Cardiac septum (tissue), 1 donor: Measurements from ENCODE around the gene CFAP100. TPM values are rescaled to one million over a fixed set of nuclear protein-coding genes. Genes with fewer than 3 reads are reported as not detected.

Experiments
- DNase-seq: peaks from one replicate; pipeline ENCODE4 v3.0.0-alpha.2; 2020; ENCODE audit warnings: low spot score
- intact Hi-C: fragments of 100-400 bp; cut with DNase I; formaldehyde crosslinking; loops from one replicate; pipeline ENCODE4 v1.14.0; 2022
- long read RNA-seq: library from polyadenylated mRNA; unstranded; transcript quantifications from one replicate; pipeline ENCODE4 v2.0.0, GENCODE V29; 2021
- total RNA-seq: library from RNA; stranded (reverse); fragmentation: NEBNext Ultra II Directional; extraction: Animal tissue kit (Norgen Biotek cat#: 25700); gene quantifications from one replicate; pipeline ENCODE4 v1.2.1, GENCODE V29; 2021
- donor health status: DM: no; HTN: no; CAD: no.

Gene CFAP100
- not detected for total RNA-seq
- long read RNA-seq, partial matches to known transcripts: 0 of 4 reads
- long read RNA-seq, other reads (novel, unspliced or antisense): 4 of 4 reads

DNA sequence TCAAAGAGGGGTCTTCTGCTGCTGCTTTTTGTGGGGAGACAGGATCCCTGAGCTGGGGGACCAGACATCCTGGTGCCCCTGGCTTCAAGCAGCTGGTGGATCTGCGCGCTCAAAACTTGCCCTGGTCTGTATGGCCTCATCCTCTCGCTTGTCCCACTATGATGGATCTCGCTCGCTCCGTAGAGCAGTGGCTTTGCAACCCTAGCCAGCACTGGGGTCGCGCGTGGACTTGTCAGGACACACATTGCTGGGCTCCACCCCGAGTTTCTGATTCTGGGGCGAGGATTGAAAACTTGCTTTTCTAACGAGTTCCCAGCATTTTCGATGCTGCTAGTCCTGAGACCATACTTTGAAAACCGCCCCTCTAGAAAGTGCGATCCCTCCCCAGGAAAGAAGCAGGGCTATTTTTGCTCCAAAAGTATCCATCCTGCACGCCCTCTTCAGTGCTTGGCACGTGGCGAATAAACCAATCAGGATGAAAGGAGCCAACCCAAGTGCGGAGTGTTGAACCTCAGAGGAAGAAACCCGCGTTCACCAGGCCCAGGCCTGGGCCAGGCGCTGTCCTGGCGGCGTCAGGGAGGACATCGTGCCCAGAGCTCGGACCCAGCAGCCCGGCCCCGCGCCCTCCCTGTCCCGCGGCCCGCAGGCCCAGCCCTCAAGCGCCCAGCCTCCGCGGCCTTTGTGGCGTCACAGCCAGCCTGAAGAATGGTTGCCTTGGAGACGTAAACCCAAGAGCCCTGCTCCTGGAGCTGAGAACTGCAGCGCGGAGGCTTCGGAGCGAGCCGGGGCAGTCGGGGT lies at the start of gene CFAP100:
Gene CFAP100 (plus strand): TSS at position 731 of the 798 bp plus-strand sequence. CDS start 1,092 bp downstream, outside the sequence.
- DNase-seq: no peak
- intact Hi-C loops: no loop called here

DNA sequence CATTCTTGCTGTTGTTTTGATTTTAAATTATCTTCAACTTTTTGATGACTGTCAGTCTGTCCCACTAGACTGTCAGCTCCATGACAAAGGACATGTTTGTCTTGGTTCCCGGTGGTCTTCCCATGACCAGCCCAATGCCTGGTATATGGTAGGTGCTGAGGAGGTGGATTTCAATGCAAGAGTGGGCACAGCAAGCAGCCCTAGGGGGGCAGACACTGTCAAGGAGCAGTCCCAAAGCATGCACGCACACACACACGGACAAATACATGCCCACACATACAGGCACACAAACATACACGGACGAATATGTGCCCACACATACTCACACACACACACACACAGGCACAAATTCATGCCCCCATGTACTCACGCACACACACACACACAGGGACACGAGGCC lies 49.5 kb upstream of the CFAP100 start:
- intact Hi-C loops: no loop called here
- DNase-seq: peak; percentile 46

DNA sequence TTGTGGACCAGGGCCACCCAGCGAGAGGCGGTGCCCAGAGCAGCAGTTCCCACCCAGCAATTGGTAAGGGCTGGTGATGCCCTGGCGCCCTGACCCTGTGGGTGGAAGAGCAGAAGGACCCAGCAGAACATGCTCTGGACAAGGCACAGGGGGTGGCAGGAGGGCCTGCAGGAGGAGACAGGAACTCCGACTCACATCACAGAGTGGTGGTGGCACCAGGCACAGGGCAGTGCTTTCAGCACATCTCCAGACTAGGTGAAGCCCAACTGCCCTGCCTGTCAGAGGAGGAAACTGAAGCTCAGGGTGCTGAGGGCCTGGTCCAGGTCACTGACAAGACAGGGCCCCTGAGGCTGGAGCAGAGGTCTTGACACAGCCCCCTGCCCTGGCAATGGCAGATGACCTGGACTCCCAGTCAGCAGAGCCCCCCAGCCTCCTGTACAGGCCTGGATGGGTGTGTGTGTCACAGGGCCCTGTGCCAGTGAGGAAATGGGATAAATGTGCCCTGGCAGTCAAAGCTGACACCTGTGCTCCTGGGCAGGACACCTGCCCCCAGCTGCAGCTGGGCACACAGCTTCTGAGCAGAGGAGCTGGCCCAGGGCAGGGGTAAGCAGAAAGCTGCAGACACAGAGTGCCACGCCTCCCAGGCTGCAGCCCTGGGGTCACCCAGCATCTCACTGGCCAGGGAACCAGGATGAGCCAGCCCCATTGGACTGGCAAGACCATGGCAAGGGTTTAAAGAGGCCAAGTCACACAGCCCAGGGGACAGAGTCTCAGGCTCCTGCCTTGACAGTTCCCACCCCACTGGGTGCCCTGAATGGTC lies 48.9 kb upstream of the CFAP100 start:
- DNase-seq: no peak
- intact Hi-C loops: no loop called here

DNA sequence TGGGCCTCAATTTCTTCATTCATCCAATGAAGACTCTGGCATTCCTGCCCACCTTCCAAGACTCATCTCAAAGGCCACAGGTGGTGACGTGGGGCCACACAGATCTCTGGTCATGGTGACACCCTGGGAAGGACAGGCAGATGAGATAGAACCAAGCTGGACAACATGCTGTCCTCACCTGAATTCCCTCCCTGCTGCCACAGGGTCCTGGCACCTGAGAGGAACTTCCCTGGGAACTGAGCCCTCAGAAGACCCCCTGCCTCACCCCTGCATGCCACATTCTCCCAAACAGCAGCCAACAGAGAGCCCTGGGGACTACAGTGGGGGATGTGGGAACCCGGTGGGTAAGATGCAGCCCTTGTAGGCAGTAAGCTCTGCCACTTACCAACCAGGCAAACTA lies 48.2 kb upstream of the CFAP100 start:
- DNase-seq: peak; percentile 43
- intact Hi-C loops: no loop called here

DNA sequence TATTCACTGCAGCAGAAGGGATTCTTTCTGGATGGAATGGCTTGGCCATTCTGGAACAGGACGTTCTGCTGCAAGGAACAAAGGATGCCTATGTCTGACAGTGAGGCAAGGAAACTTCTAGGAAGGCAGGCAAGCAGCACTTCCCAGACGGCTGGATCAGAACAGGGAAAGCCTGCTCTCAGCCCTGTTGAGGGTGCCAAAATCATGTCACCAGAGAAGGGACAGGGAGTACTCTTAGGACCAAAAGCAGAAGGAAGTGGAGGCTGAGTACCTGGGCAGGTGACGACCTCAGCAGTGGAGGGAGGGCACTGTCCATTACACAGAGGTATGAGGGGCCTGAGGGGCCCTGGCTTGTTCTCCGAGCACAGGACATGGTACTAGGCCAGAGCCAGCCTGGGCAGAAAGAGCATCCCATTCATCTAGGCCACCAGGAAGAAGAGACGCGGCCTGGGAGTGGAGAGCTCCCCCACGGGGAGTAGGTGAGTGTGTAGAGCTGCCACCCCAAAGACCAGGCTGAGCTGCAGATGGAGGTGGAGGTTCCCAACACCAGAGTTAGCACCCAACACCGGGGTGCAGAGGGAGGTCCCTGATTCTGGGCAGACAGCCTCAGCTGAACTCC lies 47.1 kb upstream of the CFAP100 start:
- intact Hi-C loops: no loop called here
- DNase-seq: peak; percentile 72

DNA sequence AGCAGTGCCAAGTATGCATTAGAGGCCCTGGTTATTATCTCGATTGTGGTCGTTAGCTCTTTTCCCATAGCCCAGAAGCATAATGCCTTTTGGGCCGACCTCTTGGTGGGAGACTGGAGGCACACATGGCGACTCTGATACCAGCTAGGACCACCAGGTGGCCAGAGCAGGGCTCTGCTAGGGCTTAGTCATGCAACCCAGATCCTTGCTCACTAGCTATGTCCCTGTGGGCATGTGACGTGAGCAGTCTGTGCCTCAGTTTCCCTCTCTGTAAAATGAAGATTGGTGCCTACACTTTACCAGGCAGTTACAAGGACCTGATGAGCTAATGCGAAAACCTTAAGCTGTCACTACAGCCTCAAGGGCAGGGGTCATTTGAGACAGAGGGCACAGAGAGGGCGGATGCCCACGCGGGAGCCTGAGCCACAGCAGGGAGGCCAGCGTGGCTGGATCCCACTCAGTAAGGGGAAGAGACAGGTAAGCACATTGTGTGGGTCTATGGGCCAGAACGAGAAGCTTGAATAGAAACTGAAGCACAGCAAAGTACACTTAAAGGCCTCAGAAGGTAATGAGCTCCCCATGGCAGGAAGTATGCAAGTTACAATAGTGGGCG lies 46.3 kb upstream of the CFAP100 start:
- DNase-seq: no peak
- intact Hi-C loops: no loop called here

DNA sequence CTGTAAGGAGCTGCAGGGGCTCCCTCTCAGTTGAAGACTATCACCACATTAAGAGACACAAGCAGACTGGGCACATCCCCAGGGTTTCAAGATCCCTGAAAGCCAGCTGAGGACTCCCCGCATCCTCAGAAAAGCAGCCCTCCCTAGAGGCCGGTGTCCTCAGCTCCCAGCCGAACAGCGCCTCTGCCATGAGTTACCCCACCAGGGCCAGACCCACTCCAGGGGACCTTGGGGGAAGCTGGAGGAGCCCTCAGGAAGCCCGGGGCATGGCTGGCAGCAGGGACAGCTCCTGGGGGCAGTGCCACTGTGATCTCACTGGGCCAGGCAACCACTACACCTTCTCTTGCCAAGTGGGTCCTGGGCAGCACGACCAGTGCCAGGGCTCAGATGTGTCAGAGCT lies 45.6 kb upstream of the CFAP100 start:
- intact Hi-C loops: no loop called here
- DNase-seq: no peak

DNA sequence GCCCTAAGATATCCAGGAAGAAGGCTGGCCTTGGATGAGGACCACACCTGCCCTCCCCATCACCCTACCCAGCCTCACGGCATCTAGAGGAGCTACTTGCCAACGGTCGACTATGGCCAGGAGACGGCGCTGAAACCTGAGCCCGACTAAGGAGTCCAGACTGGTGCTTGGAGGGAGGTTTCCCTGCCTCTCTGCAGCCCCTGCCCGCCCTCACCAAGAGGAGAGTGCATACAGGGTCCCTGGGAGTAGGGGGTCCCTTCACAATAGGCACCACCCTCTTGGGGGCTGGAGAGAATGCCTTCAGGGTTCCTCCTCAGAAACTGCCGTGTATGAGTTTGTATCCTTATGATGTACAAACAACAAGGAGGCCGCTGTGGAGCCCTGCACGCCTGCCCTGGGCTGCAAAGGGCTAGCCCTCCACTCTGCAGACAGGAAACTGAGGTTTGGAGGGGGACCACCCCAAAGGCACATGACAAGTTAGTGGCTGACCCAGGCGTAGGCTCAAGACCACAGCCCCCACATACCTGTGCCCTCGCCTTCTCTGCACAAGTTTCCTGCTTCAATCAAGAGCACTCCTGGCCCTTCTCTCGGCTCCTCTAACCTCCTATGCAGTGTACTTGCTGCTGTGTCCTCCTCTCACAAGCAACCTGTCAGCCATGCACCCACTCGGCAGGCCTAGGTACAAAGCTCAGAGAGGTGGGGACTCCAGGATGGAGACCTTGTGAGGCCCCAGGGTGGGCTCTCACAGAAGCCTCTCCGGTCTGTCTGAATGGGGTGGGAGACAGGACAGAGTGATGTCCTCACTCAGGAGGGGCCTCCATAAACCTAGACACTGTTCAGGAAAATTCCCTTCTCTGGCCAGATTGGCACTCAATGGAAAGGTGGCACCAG lies 44.9 kb upstream of the CFAP100 start:
- intact Hi-C loops: loop anchor here (5.0 kb wide), 1 partner anchor 48 kb away; no protein-coding TSS in a partner anchor
- DNase-seq: peak; percentile 56

DNA sequence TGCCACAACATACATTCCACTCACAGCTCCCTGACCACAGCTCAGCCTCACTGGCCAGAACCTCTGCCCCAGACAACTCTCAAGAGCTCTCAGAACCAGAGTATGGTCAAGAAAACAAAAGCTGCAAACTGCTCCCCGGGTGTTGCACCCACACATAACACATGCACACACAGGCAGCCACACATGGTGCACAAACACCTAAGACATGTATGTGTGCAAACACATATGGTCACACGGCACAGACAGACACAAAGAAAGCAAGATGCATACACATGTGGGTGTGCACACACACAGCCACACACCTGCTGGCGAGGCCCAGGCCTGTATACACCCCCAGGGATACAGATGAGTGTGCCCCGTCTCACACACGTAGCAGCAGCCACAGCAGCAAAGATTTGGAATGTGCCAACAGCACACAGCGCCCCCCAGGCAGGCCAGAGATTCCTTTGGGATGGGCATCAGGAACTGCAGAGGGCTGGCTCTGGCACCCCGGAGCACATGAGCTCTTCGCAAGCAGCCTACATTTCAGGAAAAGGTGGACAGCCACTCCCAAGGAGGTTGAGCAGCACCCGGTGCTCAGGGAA lies 44.1 kb upstream of the CFAP100 start:
- DNase-seq: peak; percentile 51
- intact Hi-C loops: loop anchor here (5.0 kb wide), 1 partner anchor 48 kb away; no protein-coding TSS in a partner anchor

DNA sequence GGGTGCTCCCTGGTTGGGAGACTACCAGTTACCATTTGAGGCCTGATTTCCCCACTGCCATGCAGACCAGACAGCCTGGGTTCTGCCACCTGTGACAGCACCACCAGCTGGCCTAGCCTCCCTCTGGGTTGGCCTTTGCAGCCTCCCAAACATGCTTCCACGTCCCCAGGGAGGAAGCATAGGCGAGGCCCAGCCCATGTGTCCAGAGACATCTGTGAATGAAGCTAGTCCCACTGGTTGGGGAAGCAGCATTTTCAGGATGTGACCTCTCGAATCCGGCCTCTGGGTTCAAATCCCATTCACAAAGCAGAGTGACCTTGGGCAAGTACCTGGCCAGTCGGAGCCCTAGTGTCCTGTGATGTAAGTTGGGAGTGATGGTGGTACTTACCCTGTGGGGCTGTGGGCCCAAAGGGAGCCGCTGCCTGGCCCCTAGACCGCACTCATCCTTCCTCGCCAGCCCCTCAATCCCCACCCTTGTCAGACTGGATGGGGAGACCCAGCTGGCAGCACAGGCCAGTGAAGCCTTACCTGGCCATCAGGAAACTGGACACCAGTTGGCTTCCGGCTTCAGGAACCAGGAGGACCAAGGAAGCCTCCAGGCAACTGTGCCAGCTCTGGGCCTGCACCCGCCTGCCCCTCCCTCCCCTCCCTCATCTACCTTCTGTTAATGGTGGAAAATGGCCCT lies 43.5 kb upstream of the CFAP100 start:
- DNase-seq: peak; percentile 73
- intact Hi-C loops: loop anchor here (5.0 kb wide), 1 partner anchor 49 kb away; no protein-coding TSS in a partner anchor

DNA sequence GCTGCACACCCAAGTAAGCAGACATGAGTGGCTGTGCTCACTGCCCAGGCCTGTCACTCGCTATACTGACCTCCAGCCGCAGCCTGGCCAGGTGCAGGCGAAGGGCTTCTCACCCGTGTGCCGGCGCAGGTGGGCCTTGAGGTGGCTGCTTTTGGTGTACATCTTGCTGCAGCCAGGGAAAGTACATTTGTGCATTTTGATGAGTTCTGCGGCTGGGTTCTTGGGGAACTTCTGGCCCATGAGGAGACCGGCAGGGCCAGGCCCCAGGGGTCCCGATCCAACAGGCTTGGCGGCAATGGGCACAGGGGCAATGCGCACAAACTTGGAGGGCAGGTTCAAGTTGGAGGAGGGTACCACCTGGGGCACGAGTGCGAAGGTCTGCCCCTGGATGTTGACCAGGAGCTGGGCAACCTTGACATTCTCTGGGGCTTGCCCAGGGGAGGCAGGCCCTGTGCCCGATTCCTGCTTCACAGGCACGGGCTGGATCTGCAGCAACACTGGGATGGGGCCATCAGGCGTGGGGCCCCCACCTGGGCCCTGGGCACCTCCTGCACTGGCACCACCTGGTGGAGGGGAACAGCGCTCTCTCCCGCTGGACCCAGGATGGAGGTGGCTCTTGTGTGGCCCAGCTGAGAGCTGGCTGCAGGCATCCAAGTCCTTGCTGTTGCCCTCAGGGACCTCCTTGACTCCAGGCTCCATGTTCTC lies 42.8 kb upstream of the CFAP100 start:
- peak; percentile 66 for DNase-seq
- intact Hi-C loops: loop anchor here (5.0 kb wide), 1 partner anchor 50 kb away; no protein-coding TSS in a partner anchor

DNA sequence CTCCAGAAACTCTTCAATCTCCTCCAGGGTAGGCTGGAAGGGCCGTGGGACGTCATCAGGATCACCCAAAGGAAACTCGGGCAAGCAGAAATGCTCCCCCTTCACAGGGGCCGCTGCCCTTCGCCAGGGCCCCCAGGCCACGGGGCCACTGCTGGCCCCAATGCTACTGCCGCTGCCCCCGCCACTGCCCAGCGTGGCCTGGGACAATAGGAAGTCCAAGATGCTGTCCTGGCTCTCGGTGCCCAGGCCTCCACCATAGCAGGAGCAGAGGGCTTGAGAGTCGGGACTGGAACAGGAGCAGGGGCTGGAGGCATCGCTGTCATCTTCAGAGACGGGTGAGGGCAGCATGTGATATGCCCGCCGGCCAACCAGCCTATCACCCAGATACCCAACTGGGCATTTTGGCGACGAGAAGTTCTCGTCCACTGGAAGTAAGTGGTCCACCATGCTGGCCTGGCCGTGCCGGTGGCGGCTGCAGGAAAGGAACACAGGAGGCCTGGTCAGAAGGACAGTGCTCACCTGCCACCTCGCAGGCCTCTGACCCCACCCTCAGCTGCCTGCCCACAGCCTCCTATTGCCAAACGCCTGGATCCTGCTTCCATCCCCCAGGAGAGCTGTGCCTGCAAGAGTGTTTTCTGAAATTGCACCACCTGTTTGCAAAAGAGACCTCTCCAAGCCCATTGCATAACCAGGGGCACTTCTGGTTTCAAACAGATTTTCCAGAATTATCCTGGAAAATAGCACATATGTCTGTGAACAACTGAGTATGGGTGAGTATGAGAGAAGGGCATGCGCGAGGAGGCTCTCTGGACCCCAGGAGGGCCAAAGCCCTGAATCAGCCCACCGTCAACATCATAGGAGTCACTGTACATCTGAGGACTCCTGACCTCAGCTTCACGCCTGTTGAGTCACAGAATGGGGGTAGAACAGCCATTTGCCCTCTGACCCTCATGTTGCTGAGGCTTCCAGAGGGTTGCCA lies 41.9 kb upstream of the CFAP100 start:
- DNase-seq: peak; percentile 72
- intact Hi-C loops: loop anchor here (5.0 kb wide), 1 partner anchor 50 kb away; no protein-coding TSS in a partner anchor

DNA sequence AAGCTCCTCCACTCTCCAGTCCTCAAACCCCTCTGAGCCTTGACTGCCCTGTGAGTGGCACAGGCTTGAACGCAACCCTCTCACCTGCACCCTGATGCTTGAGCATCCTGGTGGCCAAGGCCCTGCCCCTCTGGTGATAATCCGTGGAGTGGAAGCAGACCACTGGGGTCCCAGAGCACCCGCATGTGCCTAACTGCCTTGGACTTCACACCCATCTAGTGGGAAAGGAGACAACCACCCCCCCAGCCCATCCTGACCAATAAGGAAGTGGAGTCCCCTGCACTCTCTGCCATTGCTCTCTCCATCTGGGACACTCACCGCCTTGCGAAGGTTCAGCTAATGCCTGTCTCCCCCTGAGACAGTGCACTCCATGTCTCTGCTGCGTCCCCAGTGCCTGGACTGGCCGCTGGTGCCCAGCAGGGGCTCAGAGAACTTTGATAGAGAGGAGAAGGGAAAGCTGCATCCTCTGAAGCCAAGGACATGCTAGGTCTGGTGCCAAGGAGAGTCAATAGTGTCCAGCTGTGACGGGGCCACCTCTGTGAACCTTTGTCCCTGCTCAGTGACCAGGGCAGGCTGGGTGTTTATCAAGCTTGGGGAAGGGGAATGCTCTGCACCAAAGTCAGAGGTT lies 40.9 kb upstream of the CFAP100 start:
- intact Hi-C loops: loop anchor here (5.0 kb wide), 1 partner anchor 52 kb away; no protein-coding TSS in a partner anchor
- peak; percentile 72 for DNase-seq

DNA sequence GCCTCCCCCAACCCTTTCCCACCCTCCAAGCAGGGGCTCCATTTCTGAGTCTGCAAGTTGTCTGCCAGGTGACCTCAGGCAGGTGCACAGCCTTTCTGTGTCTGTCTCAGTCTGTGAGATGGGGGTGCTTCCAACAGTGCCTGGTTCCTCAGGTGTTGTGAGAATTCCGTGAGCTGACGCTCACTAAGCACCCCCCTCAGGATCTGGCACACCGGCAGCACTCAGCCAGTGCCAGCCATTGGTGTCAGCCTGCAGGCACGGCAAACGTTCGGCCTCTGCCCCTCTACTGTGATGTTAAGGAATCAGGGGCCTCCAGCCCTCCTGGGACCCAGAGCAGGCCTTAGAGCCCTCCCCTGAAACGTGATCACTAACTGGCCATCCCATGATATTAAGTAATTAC lies 39.9 kb upstream of the CFAP100 start:
- no peak for DNase-seq
- intact Hi-C loops: loop anchor here (5.0 kb wide), 2 partner anchors 52 to 67 kb away; no protein-coding TSS in a partner anchor

DNA sequence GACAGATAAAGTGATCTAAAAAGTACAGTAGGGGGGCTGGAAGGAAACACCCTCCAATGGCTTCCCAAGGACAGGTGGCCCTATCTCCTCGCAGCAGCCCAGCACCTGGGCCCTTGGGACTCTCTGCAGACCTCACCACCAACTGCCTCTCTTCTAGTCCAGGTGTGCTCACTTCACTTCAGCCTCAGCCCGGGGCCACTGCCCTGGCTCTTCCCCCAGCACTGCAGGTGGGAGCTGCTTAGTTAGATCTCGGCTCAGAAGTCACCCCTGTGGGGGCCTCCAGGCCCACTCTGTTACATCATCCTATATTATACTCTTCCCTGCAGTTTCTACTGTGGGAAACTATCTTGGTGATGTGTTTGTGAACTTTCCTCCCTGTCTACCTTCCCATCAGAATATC lies 39.5 kb upstream of the CFAP100 start:
- intact Hi-C loops: loop anchor here (5.0 kb wide), 1 partner anchor 68 kb away; no protein-coding TSS in a partner anchor
- no peak for DNase-seq
